Keratinocyte (primary cell): Measurements from ENCODE around the gene ELAVL4. TPM values are rescaled to one million over a fixed set of nuclear protein-coding genes. Genes with fewer than 3 reads are reported as not detected.

Experiments used
- DNase-seq: peaks from one replicate; pipeline ENCODE4 v3.0.0-alpha.2; 2011; ENCODE audit warnings: low read depth, missing footprints, low spot score
- FAIRE-seq: peaks from 2 replicates; lab custom pipeline; 2011; peaks lifted over from hg19 to GRCh38; lab: Jason Lieb, UNC
- H2AFZ ChIP-seq: 2 replicates; pipeline ENCODE4 v1.6.0; 2012; ENCODE audit warnings: low read length, control low read depth, inconsistent platforms; ENCODE audit not compliant: control insufficient read depth
- H3K27ac ChIP-seq: 2 replicates; pipeline ENCODE4 v1.5.1; 2011; ENCODE audit warnings: low read length; ENCODE audit not compliant: control insufficient read depth, insufficient read depth
- H3K27me3 ChIP-seq: 3 replicates; pipeline ENCODE4 v1.6.0; 2011; ENCODE audit warnings: low read length; ENCODE audit not compliant: control insufficient read depth, insufficient read depth; ENCODE audit errors: extremely low read depth
- H3K36me3 ChIP-seq, 2 experiments: 2 replicates in 1 of 2; 3 replicates in 1 of 2; pipeline ENCODE4 v1.5.1; 2011; ENCODE audit warnings: low read length in 2 of 2, mild to moderate bottlenecking in 1 of 2; ENCODE audit not compliant: control insufficient read depth in 2 of 2, insufficient read depth in 2 of 2; ENCODE audit errors: extremely low read depth in 1 of 2
- H3K4me1 ChIP-seq: 3 replicates; pipeline ENCODE4 v1.5.1; 2011; ENCODE audit warnings: low read length; ENCODE audit not compliant: control insufficient read depth, insufficient read depth; ENCODE audit errors: extremely low read depth
- H3K4me2 ChIP-seq: 3 replicates; pipeline ENCODE4 v1.6.0; 2011; ENCODE audit warnings: low read depth, low read length; ENCODE audit not compliant: control insufficient read depth, insufficient read depth; ENCODE audit errors: extremely low read depth
- H3K4me3 ChIP-seq, 3 experiments: fragments of 200-600 bp in 1 of 3; sonication (generic) in 1 of 3; 2 replicates in 2 of 3; 3 replicates in 1 of 3; pipeline ENCODE4 v1.5.1; 2011 to 2016; ENCODE audit warnings: low read length in 3 of 3, mild to moderate bottlenecking in 3 of 3, control low read depth in 2 of 3, inconsistent platforms in 1 of 3, low read depth in 1 of 3, mixed read lengths in 1 of 3, mixed run types in 1 of 3, moderate library complexity in 1 of 3; ENCODE audit not compliant: control insufficient read depth in 2 of 3, insufficient read depth in 2 of 3; ENCODE audit errors: extremely low read depth in 1 of 3
- H3K79me2 ChIP-seq: 2 replicates; pipeline ENCODE4 v1.6.0; 2012; ENCODE audit warnings: low read length; ENCODE audit not compliant: control insufficient read depth, insufficient read depth
- H3K9ac ChIP-seq: 3 replicates; pipeline ENCODE4 v1.6.0; 2011; ENCODE audit warnings: low read length; ENCODE audit not compliant: control insufficient read depth, insufficient read depth; ENCODE audit errors: extremely low read depth
- H3K9me1 ChIP-seq: 3 replicates; pipeline ENCODE4 v1.6.0; 2011; ENCODE audit warnings: low read length; ENCODE audit not compliant: control insufficient read depth, insufficient read depth; ENCODE audit errors: extremely low read depth
- H3K9me3 ChIP-seq: 2 replicates; pipeline ENCODE4 v1.5.1; 2012; ENCODE audit warnings: low read depth, low read length; ENCODE audit not compliant: control insufficient read depth
- H4K20me1 ChIP-seq: 3 replicates; pipeline ENCODE4 v1.6.0; 2011; ENCODE audit warnings: low read length; ENCODE audit not compliant: control insufficient read depth, insufficient read depth; ENCODE audit errors: extremely low read depth
- CTCF ChIP-seq, 3 experiments: IDR thresholded peaks in 1 of 3; conservative IDR thresholded peaks in 1 of 3; optimal IDR thresholded peaks in 1 of 3; 2 replicates in 2 of 3; 3 replicates in 1 of 3; pipeline versions ENCODE3 to v1.5.1; 2011; ENCODE audit warnings: low read length in 3 of 3, mild to moderate bottlenecking in 3 of 3, moderate library complexity in 2 of 3, control low read depth in 1 of 3, inconsistent platforms in 1 of 3; ENCODE audit not compliant: insufficient read depth in 2 of 3; ENCODE audit errors: extremely low read depth in 1 of 3
- EZH2 ChIP-seq: IDR thresholded peaks from one replicate; pipeline ENCODE4 v1.6.1; 2012; ENCODE audit warnings: inconsistent platforms, mild to moderate bottlenecking, low read length, moderate library complexity
- dilution Hi-C: fragments of 300-500 bp; cut with MboI; formaldehyde crosslinking; loops from one replicate; pipeline ENCODE4 v1.7.0; 2020; ENCODE audit warnings: low sequenced_read_pairs; ENCODE audit not compliant: extremely low pct_ligation_motif_present
- polyA plus RNA-seq, 5 experiments: library from polyadenylated mRNA; depleted of rRNA in 3 of 5; stranded (reverse) in 3 of 5; stranded (forward) in 1 of 5; unstranded in 1 of 5; fragments of >200 nt; gene quantifications; 1 replicate in 1 of 5; 2 replicates in 3 of 5; 3 replicates in 1 of 5; pipeline versions ENCODE4 v1.2.1 to v1.2.3, GENCODE V29; 2011 to 2012; ENCODE audit warnings: missing spikeins in 2 of 5, low read depth in 1 of 5, low replicate concordance in 1 of 5

The ELAVL4 gene
- polyA plus RNA-seq, 1 donor (not counting 4 experiments of a cell fraction or from before 2014, with no cell fraction given), result not detected

- H3K9me3 ChIP-seq, result no peaks in the 10 kb centered on the region
- no peaks in the 10 kb centered on the region for H3K4me1 ChIP-seq
- H3K9ac ChIP-seq, result no peak overlapping the region
- H3K27me3 ChIP-seq, result no peaks in the 10 kb centered on the region
- DNase-seq (no peak), FAIRE-seq (no peak)
- no peak overlapping the region for H3K27ac ChIP-seq
- no peaks in the 10 kb centered on the region for H3K36me3 ChIP-seq
- H2AFZ ChIP-seq, result no peak overlapping the region
- H3K4me2 ChIP-seq, result no peak overlapping the region
- dilution Hi-C loops, result no loop called here
- H3K9me1 ChIP-seq, result no peaks in the 10 kb centered on the region
- TF ChIP-seq EZH2, result no peak
- TF ChIP-seq CTCF (optimal IDR thresholded peaks at IDR 0.05 in 1 of 3, IDR thresholded peaks at IDR 0.05 in 1 of 3, conservative IDR thresholded peaks at IDR 0.05 in 1 of 3; ENCODE audit: extremely low read depth in 1 of 3, insufficient read depth in 2 of 3, low read length in 3 of 3), result no peak
- H3K4me3 ChIP-seq, result no peak overlapping the region
- H4K20me1 ChIP-seq, result no peaks in the 10 kb centered on the region
- H3K79me2 ChIP-seq, result no peaks in the 10 kb centered on the region
Measured at GRCh38 chr1:50196081-50196480, 87.4 kb downstream of the ELAVL4 start.

GRCh38 chr1:50197216-50197615 lies 88.5 kb downstream of the ELAVL4 start:
- Histone ChIP-seq H3K9ac (no peak overlapping the region), H3K27ac (no peak overlapping the region), H4K20me1 (no peaks in the 10 kb centered on the region), H3K9me1 (no peaks in the 10 kb centered on the region), H3K4me3 (no peak overlapping the region), H3K36me3 (no peaks in the 10 kb centered on the region), H3K79me2 (no peaks in the 10 kb centered on the region), H3K4me1 (no peaks in the 10 kb centered on the region), H3K9me3 (no peaks in the 10 kb centered on the region), H2AFZ (no peak overlapping the region), H3K4me2 (no peak overlapping the region), H3K27me3 (no peaks in the 10 kb centered on the region)
- no peak for FAIRE-seq
- no peak for TF ChIP-seq EZH2
- dilution Hi-C loops, result no loop called here
- no peak for DNase-seq

GRCh38 chr1:50208315-50208714 lies 99.6 kb downstream of the ELAVL4 start:
- no peak overlapping the region for H3K27ac ChIP-seq
- H3K36me3 ChIP-seq, result no peaks in the 10 kb centered on the region
- H3K4me1 ChIP-seq, result no peaks in the 10 kb centered on the region
- H3K9ac ChIP-seq, result no peak overlapping the region
- H3K9me1 ChIP-seq, result no peaks in the 10 kb centered on the region
- FAIRE-seq (no peak), DNase-seq (no peak)
- dilution Hi-C loops, result no loop called here
- no peaks in the 10 kb centered on the region for H3K79me2 ChIP-seq
- H3K9me3 ChIP-seq, result no peaks in the 10 kb centered on the region
- TF ChIP-seq EZH2 (no peak), CTCF (optimal IDR thresholded peaks at IDR 0.05 in 1 of 3, IDR thresholded peaks at IDR 0.05 in 1 of 3, conservative IDR thresholded peaks at IDR 0.05 in 1 of 3; ENCODE audit: extremely low read depth in 1 of 3, insufficient read depth in 2 of 3, low read length in 3 of 3) (no peak)
- H3K4me3 ChIP-seq, result no peak overlapping the region
- H3K27me3 ChIP-seq, result no peaks in the 10 kb centered on the region
- H2AFZ ChIP-seq, result no peak overlapping the region
- H3K4me2 ChIP-seq, result no peak overlapping the region
- H4K20me1 ChIP-seq, result no peaks in the 10 kb centered on the region
